WERI-Rb-1 (cell line): ENCODE results near the gene SLAIN2.
"Not testable (repeated sequence)": the region's sequence is repeated elsewhere in the genome, so short reads cannot be mapped to it uniquely, and the experiment has no call there.

ENCODE experiments used
- DNase-seq: peaks from one replicate; pipeline ENCODE4 v3.0.0-alpha.2; 2020
- H3K27ac ChIP-seq: fragments of 250-450 bp; sonication (Bioruptor Pico); 2 replicates; pipeline ENCODE4 v1.5.1; 2020; ENCODE audit warnings: mild to moderate bottlenecking, moderate library complexity
- H3K27me3 ChIP-seq: fragments of 250-450 bp; sonication (Bioruptor Pico); 2 replicates; pipeline ENCODE4 v1.5.1; 2021; ENCODE audit warnings: mild to moderate bottlenecking, low read depth, moderate library complexity; ENCODE audit not compliant: insufficient read depth, severe bottlenecking
- H3K36me3 ChIP-seq: fragments of 250-450 bp; sonication (Bioruptor Pico); 2 replicates; pipeline ENCODE4 v1.5.1; 2020; ENCODE audit warnings: mild to moderate bottlenecking, moderate library complexity
- H3K4me3 ChIP-seq: 2 replicates; pipeline ENCODE4 v1.5.1; 2011; ENCODE audit warnings: low read depth, mild to moderate bottlenecking, control low read depth, low read length
- H3K9me3 ChIP-seq: fragments of 250-450 bp; sonication (Bioruptor Pico); 2 replicates; pipeline ENCODE4 v1.5.1; 2021; ENCODE audit warnings: mild to moderate bottlenecking, moderate library complexity; ENCODE audit not compliant: severe bottlenecking
- TF ChIP-seq, protein P1 (sequence below): IDR thresholded peaks from 2 replicates; pipeline ENCODE4 v1.5.1; 2011; ENCODE audit warnings: low read depth, mild to moderate bottlenecking, control low read depth, inconsistent platforms, low read length

Gene SLAIN2

GRCh38 chr4:48340965-48341775 lies at the start of gene SLAIN2:
Gene SLAIN2 (plus strand): TSS chr4:48341529. CDS start chr4:48341740, 211 bp downstream.
- H3K9me3 ChIP-seq: no peaks in the 10 kb centered on the region
- DNase-seq: peak; percentile 99
- no peaks in the 10 kb centered on the region for H3K27me3 ChIP-seq
- peak within 1 kb of the TSS; percentile 87 for H3K4me3 ChIP-seq
- peak within 1 kb of the TSS; percentile 93 for H3K27ac ChIP-seq
- H3K36me3 ChIP-seq: peaks cover 8% of the 10 kb centered on the region
- TF ChIP-seq, protein P1, sequence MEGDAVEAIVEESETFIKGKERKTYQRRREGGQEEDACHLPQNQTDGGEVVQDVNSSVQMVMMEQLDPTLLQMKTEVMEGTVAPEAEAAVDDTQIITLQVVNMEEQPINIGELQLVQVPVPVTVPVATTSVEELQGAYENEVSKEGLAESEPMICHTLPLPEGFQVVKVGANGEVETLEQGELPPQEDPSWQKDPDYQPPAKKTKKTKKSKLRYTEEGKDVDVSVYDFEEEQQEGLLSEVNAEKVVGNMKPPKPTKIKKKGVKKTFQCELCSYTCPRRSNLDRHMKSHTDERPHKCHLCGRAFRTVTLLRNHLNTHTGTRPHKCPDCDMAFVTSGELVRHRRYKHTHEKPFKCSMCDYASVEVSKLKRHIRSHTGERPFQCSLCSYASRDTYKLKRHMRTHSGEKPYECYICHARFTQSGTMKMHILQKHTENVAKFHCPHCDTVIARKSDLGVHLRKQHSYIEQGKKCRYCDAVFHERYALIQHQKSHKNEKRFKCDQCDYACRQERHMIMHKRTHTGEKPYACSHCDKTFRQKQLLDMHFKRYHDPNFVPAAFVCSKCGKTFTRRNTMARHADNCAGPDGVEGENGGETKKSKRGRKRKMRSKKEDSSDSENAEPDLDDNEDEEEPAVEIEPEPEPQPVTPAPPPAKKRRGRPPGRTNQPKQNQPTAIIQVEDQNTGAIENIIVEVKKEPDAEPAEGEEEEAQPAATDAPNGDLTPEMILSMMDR: peak; percentile 37; the same call in 1 of the 2 replicates

GRCh38 chr4:48292218-48292790 lies 49.0 kb upstream of the SLAIN2 start:
- H3K9me3 ChIP-seq, H3K4me3 ChIP-seq, H3K27me3 ChIP-seq, H3K36me3 ChIP-seq, DNase-seq, H3K27ac ChIP-seq: not testable (repeated sequence)

GRCh38 chr4:48295116-48295515 lies 46.2 kb upstream of the SLAIN2 start:
- Histone ChIP-seq H3K36me3 (no peaks in the 10 kb centered on the region), H3K4me3 (no peak overlapping the region), H3K27ac (no peak overlapping the region), H3K27me3 (no peaks in the 10 kb centered on the region), H3K9me3 (peaks cover 2% of the 10 kb centered on the region)
- DNase-seq: no peak
- TF ChIP-seq, protein P1: no peak

- Histone ChIP-seq H3K36me3 (no peaks in the 10 kb centered on the region), H3K27ac (no peak overlapping the region), H3K4me3 (no peak overlapping the region), H3K9me3 (peaks cover 2% of the 10 kb centered on the region), H3K27me3 (no peaks in the 10 kb centered on the region)
- DNase-seq: no peak
- TF ChIP-seq, protein P1: no peak
Measured at GRCh38 chr4:48296365-48296764, 45.0 kb upstream of the SLAIN2 start.

DNA sequence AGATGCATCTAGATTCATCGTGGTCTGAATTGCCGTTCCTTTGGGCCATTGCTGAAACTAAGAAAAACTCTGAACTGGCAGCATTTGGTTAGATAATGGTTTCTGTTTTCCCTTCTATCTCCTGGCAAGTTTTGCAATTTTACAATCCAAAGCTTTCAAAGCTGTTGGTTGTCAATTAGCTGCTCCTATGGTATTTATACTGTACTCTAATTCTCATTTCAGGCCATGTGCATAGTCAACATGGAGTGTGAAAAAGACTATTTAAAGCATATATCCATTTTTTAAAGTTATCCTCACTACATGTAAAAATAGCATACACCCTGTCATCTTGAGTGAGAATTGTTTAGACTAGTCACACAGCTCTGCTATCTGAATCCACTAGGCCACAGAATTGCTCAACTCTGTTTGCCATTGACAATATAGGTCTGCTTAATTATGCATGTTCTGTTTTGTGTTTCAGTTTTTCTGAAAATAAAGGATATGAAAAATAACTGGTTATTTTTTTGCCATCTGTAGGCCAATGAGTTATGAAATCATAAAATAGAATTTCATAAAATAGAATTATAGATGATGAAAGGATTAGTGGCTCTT lies 44.0 kb upstream of the SLAIN2 start:
- TF ChIP-seq, protein P1: no peak
- H3K27ac ChIP-seq: no peak overlapping the region
- H3K36me3 ChIP-seq: no peaks in the 10 kb centered on the region
- H3K4me3 ChIP-seq: no peak overlapping the region
- no peaks in the 10 kb centered on the region for H3K27me3 ChIP-seq
- DNase-seq: no peak
- peaks cover 2% of the 10 kb centered on the region for H3K9me3 ChIP-seq

GRCh38 chr4:48299560-48299959 lies 41.8 kb upstream of the SLAIN2 start:
- TF ChIP-seq, protein P1: no peak
- no peak overlapping the region for H3K4me3 ChIP-seq

More at GRCh38 chr4:48299560-48299959, 41.8 kb upstream of the SLAIN2 start:
- Histone ChIP-seq H3K27me3 (no peaks in the 10 kb centered on the region), H3K27ac (no peak overlapping the region), H3K9me3 (peaks cover under 1% of the 10 kb centered on the region), H3K36me3 (no peaks in the 10 kb centered on the region)
- no peak for DNase-seq
